HepG2 (cell line): Measurements from ENCODE around the gene COMMD10. TPM values are rescaled to one million over a fixed set of nuclear protein-coding genes. Genes with fewer than 3 reads are reported as not detected.

Source experiments
- ATF6 ChIP-seq: sonication (generic); formaldehyde crosslinking; conservative IDR thresholded peaks from 2 replicates; pipeline ENCODE4 v1.4.0; 2020; ENCODE audit warnings: missing genetic modification reagents
- DBP ChIP-seq: sonication (generic); formaldehyde crosslinking; IDR thresholded peaks from 2 replicates; pipeline ENCODE4 v1.4.0; 2020; ENCODE audit warnings: missing genetic modification reagents; ENCODE audit errors: not compliant biosample characterization
- DR1 ChIP-seq: sonication (generic); formaldehyde crosslinking; IDR thresholded peaks from 2 replicates; pipeline ENCODE4 v1.8.0; 2021; ENCODE audit warnings: mild to moderate bottlenecking, missing genetic modification reagents, inconsistent platforms
- ELF3 ChIP-seq: IDR thresholded peaks from 2 replicates; pipeline ENCODE4 v1.6.1; 2016; ENCODE audit warnings: missing genetic modification reagents, missing compliant biosample characterization
- FIP1L1 ChIP-seq: fragments of 200-400 bp; formaldehyde crosslinking; IDR thresholded peaks from 2 replicates; pipeline ENCODE4 v1.6.1; 2018; ENCODE audit warnings: low read depth, mild to moderate bottlenecking, low read length, moderate library complexity, borderline replicate concordance; ENCODE audit not compliant: insufficient read depth
- GMEB2 ChIP-seq: IDR thresholded peaks from 2 replicates; pipeline ENCODE4 v1.6.1; 2016; ENCODE audit warnings: missing biosample characterization, missing genetic modification reagents, low read depth
- GTF2F1 ChIP-seq: fragments of 150-350 bp; IDR thresholded peaks from 2 replicates; pipeline ENCODE4 v1.6.1; 2014; ENCODE audit warnings: low read length
- HIVEP1 ChIP-seq: sonication (generic); formaldehyde crosslinking; IDR thresholded peaks from 2 replicates; pipeline ENCODE4 v1.4.0; 2020; ENCODE audit warnings: mild to moderate bottlenecking, missing genetic modification reagents
- ISX ChIP-seq: sonication (generic); formaldehyde crosslinking; conservative IDR thresholded peaks from 2 replicates; pipeline ENCODE4 v1.5.0; 2020; ENCODE audit warnings: missing genetic modification reagents
- JUNB ChIP-seq: sonication (generic); formaldehyde crosslinking; IDR thresholded peaks from 2 replicates; pipeline ENCODE4 v1.8.0; 2022; ENCODE audit warnings: missing genetic modification reagents, mild to moderate bottlenecking, borderline replicate concordance
- MBD4 ChIP-seq: IDR thresholded peaks from 2 replicates; pipeline ENCODE4 v1.6.1; 2012; ENCODE audit warnings: low read length, inconsistent platforms, borderline replicate concordance
- REL ChIP-seq: sonication (generic); formaldehyde crosslinking; conservative IDR thresholded peaks from 2 replicates; pipeline ENCODE4 v1.8.0; 2022; ENCODE audit warnings: mild to moderate bottlenecking, missing genetic modification reagents, moderate library complexity
- REXO4 ChIP-seq: sonication (generic); formaldehyde crosslinking; IDR thresholded peaks from 2 replicates; pipeline ENCODE4 v1.8.0; 2022; ENCODE audit warnings: missing genetic modification reagents, mild to moderate bottlenecking, borderline replicate concordance
- SRSF9 ChIP-seq: fragments of 200-400 bp; formaldehyde crosslinking; IDR thresholded peaks from 2 replicates; pipeline ENCODE4 v1.6.1; 2018; ENCODE audit warnings: borderline replicate concordance, mild to moderate bottlenecking, low read depth, low read length; ENCODE audit not compliant: insufficient read depth, poor library complexity, severe bottlenecking
- SRY ChIP-seq: sonication (generic); formaldehyde crosslinking; IDR thresholded peaks from 2 replicates; pipeline ENCODE4 v1.8.0; 2022; ENCODE audit warnings: mild to moderate bottlenecking, missing genetic modification reagents
- TEAD2 ChIP-seq: sonication (generic); formaldehyde crosslinking; IDR thresholded peaks from 2 replicates; pipeline ENCODE4 v1.9.0; 2021; ENCODE audit warnings: missing genetic modification reagents
- XRCC5 ChIP-seq: fragments of 200-400 bp; formaldehyde crosslinking; optimal IDR thresholded peaks from 2 replicates; pipeline ENCODE3; 2017; ENCODE audit warnings: mild to moderate bottlenecking, low read length
- ZFP91 ChIP-seq: sonication (generic); formaldehyde crosslinking; IDR thresholded peaks from 2 replicates; pipeline ENCODE4 v1.9.0; 2022; ENCODE audit warnings: missing genetic modification reagents, mild to moderate bottlenecking, borderline replicate concordance
- ZNF224 ChIP-seq: sonication (generic); formaldehyde crosslinking; IDR thresholded peaks from 2 replicates; pipeline ENCODE4 v1.5.0; 2020; ENCODE audit warnings: mild to moderate bottlenecking, missing genetic modification reagents
- ZNF292 ChIP-seq: sonication (generic); formaldehyde crosslinking; IDR thresholded peaks from 2 replicates; pipeline ENCODE4 v1.8.1; 2022; ENCODE audit warnings: mild to moderate bottlenecking, low read depth, missing genetic modification reagents, borderline replicate concordance
- ZNF839 ChIP-seq: sonication (generic); formaldehyde crosslinking; IDR thresholded peaks from 2 replicates; pipeline ENCODE4 v1.4.0; 2020; ENCODE audit warnings: missing genetic modification reagents, mild to moderate bottlenecking, borderline replicate concordance
- polyA plus RNA-seq, 8 experiments: library from polyadenylated mRNA; depleted of rRNA in 3 of 8; stranded (reverse) in 7 of 8; unstranded in 1 of 8; fragments of >200 nt; fragmentation: Illumina TruSeq in 4 of 8; extraction: Trizol in 4 of 8; gene quantifications; 2 replicates each; pipeline versions ENCODE4 v1.2.1 to v1.2.3, GENCODE V29; 2011 to 2016; ENCODE audit warnings: low read depth in 4 of 8, missing spikeins in 1 of 8, mixed read lengths in 1 of 8; ENCODE audit not compliant: insufficient read depth in 1 of 8
- total RNA-seq, 5 experiments: library from RNA; depleted of rRNA; stranded (reverse); fragments of >200 nt; fragmentation: Illumina TruSeq; extraction: Trizol; gene quantifications; 2 replicates each; pipeline ENCODE4 v1.2.3, GENCODE V29; 2016; ENCODE audit warnings: low read depth in 1 of 5

The COMMD10 gene
- total and polyA plus RNA-seq, 2 of the 13 experiments (the other 11 are each of a cell fraction or from before 2014, with no cell fraction given), result 16.9 to 39.3 TPM

GRCh38 chr5:116084871-116085715 lies at the start of gene COMMD10 (continued):
- TF ChIP-seq GMEB2 (CRISPR knock-in tag) (peak; percentile 21; the same call in 1 of the 2 replicates), REL (CRISPR knock-in tag) (peak; percentile 45; the same call in 1 of the 2 replicates), ZFP91 (CRISPR knock-in tag) (peak; percentile 63; the same call in 1 of the 2 replicates), FIP1L1 (no peak), ATF6 (CRISPR knock-in tag) (no peak), MBD4 (no peak), DR1 (CRISPR knock-in tag) (no peak; the same call in 1 of the 2 replicates), JUNB (CRISPR knock-in tag) (no peak), ZNF292 (CRISPR knock-in tag) (peak; percentile 92), ZNF224 (CRISPR knock-in tag) (peak; percentile 86; the same call in 1 of the 2 replicates), ISX (CRISPR knock-in tag) (peak; percentile 76; the same call in 1 of the 2 replicates), SRSF9 (no peak), HIVEP1 (CRISPR knock-in tag) (peak; percentile 25; the same call in 1 of the 2 replicates), GTF2F1 (no peak), ELF3 (no peak), ZNF839 (CRISPR knock-in tag) (0 out of 2 replicates have a peak, but pooled peaks have one; percentile 72), REXO4 (CRISPR knock-in tag) (no peak), TEAD2 (CRISPR knock-in tag) (peak; percentile 65; the same call in 1 of the 2 replicates), SRY (peak; percentile 96), XRCC5 (no peak), DBP (CRISPR knock-in tag) (no peak)
